Suprapubic skin (tissue), 4 donors: ENCODE data around the gene FAM53A. TPM values are rescaled to one million over a fixed set of nuclear protein-coding genes. Genes with fewer than 3 reads are reported as not detected.

Experiments
- DNase-seq, 2 donors: peaks; one replicate each; pipeline ENCODE4 v3.0.0-alpha.2; 2019; ENCODE audit warnings: low spot score in 2 of 2
- H3K27ac ChIP-seq: fragments of 200-600 bp; sonication (generic); one replicate; pipeline ENCODE4 v1.5.1; 2019
- H3K27me3 ChIP-seq: fragments of 200-600 bp; sonication (generic); one replicate; pipeline ENCODE4 v1.5.1; 2019
- H3K36me3 ChIP-seq: fragments of 200-600 bp; sonication (generic); one replicate; pipeline ENCODE4 v1.5.1; 2019
- H3K4me1 ChIP-seq: fragments of 200-600 bp; sonication (generic); one replicate; pipeline ENCODE4 v1.5.1; 2019
- H3K4me3 ChIP-seq: fragments of 200-600 bp; sonication (generic); one replicate; pipeline ENCODE4 v1.5.1; 2019; ENCODE audit warnings: mild to moderate bottlenecking
- H3K9me3 ChIP-seq: fragments of 200-600 bp; sonication (generic); one replicate; pipeline ENCODE4 v1.5.1; 2019
- CTCF ChIP-seq, 2 donors: fragments of 200-600 bp in 1 of 2; fragments of 450-650 bp in 1 of 2; sonication (generic) in 1 of 2; IDR thresholded peaks; one replicate each; pipeline ENCODE4 v1.5.1; 2016 to 2019; ENCODE audit warnings: antibody characterized with exemption in 2 of 2, mild to moderate bottlenecking in 1 of 2, moderate library complexity in 1 of 2
- EP300 ChIP-seq: sonication (generic); formaldehyde crosslinking; IDR thresholded peaks from one replicate; pipeline ENCODE4 v1.6.1; 2017; ENCODE audit warnings: antibody characterized with exemption
- POLR2A ChIP-seq, 2 donors: fragments of 450-650 bp; IDR thresholded peaks; one replicate each; pipeline ENCODE4 v1.6.1; 2017; ENCODE audit warnings: antibody characterized with exemption in 2 of 2, mild to moderate bottlenecking in 2 of 2, moderate library complexity in 2 of 2
- POLR2AphosphoS5 ChIP-seq, 3 donors: sonication (generic); formaldehyde crosslinking; IDR thresholded peaks; one replicate each; pipeline ENCODE4 v1.6.1; 2017; ENCODE audit warnings: antibody characterized with exemption in 3 of 3
- WGBS: methylation state at CpG from one replicate; pipeline ENCODE4 v1.1.5; 2018; 5-methylcytosine and 5-hydroxymethylcytosine counted together
- total RNA-seq, 4 donors: library from RNA; depleted of rRNA; stranded (reverse); fragments of >200 nt; gene quantifications; one replicate each; pipeline ENCODE4 v1.1.0, GENCODE V29; 2016

The FAM53A gene
- total RNA-seq, 4 donors from 2014 or later: 2.2 to 8.0 (median 4.9) TPM

GRCh38 chr4:1625600-1626138, 58.4 kb downstream of the FAM53A start:
- no peak overlapping the region for H3K27ac ChIP-seq
- no peaks in the 10 kb centered on the region for H3K9me3 ChIP-seq
- DNase-seq: no peak
- no peaks in the 10 kb centered on the region for H3K36me3 ChIP-seq
- 90% methylated on average over 8 of the region's 23 CpGs for WGBS
- no peaks in the 10 kb centered on the region for H3K27me3 ChIP-seq
- TF ChIP-seq EP300: no peak
- TF ChIP-seq CTCF (IDR thresholded peaks at IDR 0.05): no peak
- no peak overlapping the region for H3K4me3 ChIP-seq
- H3K4me1 ChIP-seq: peaks cover 4% of the 10 kb centered on the region

GRCh38 chr4:1624519-1624910, 59.6 kb downstream of the FAM53A start:
- WGBS: 100% methylated on average over 6 of the region's 12 CpGs
- DNase-seq: no peak
- no peaks in the 10 kb centered on the region for H3K36me3 ChIP-seq
- H3K27ac ChIP-seq: no peak overlapping the region
- no peaks in the 10 kb centered on the region for H3K9me3 ChIP-seq
- no peak for TF ChIP-seq CTCF (IDR thresholded peaks at IDR 0.05)
- TF ChIP-seq POLR2A (IDR thresholded peaks at IDR 0.05): no peak
- no peak for TF ChIP-seq EP300
- TF ChIP-seq POLR2AphosphoS5 (IDR thresholded peaks at IDR 0.05): no peak
- H3K4me1 ChIP-seq: peaks cover 4% of the 10 kb centered on the region
- H3K27me3 ChIP-seq: no peaks in the 10 kb centered on the region
- no peak overlapping the region for H3K4me3 ChIP-seq

GRCh38 chr4:1623821-1624518, 60.1 kb downstream of the FAM53A start:
- no peak for DNase-seq
- WGBS: 90% methylated on average over 16 of the region's 21 CpGs
- no peak overlapping the region for H3K27ac ChIP-seq
- no peak overlapping the region for H3K4me3 ChIP-seq
- no peaks in the 10 kb centered on the region for H3K27me3 ChIP-seq
- H3K36me3 ChIP-seq: no peaks in the 10 kb centered on the region
- H3K4me1 ChIP-seq: no peaks in the 10 kb centered on the region
- no peak for TF ChIP-seq POLR2A (IDR thresholded peaks at IDR 0.05)
- no peak for TF ChIP-seq CTCF (IDR thresholded peaks at IDR 0.05)
- no peak for TF ChIP-seq EP300
- TF ChIP-seq POLR2AphosphoS5 (IDR thresholded peaks at IDR 0.05): no peak
- H3K9me3 ChIP-seq: no peaks in the 10 kb centered on the region

- Histone ChIP-seq H3K27me3 (no peaks in the 10 kb centered on the region), H3K36me3 (no peaks in the 10 kb centered on the region), H3K27ac (no peak overlapping the region), H3K4me3 (no peak overlapping the region), H3K4me1 (no peaks in the 10 kb centered on the region), H3K9me3 (no peaks in the 10 kb centered on the region)
- TF ChIP-seq POLR2A (IDR thresholded peaks at IDR 0.05) (no peak), POLR2AphosphoS5 (IDR thresholded peaks at IDR 0.05) (no peak), EP300 (no peak), CTCF (IDR thresholded peaks at IDR 0.05) (no peak)
- DNase-seq: no peak
- 94% methylated on average over 22 of the region's 38 CpGs for WGBS
Measured at GRCh38 chr4:1623400-1623799, 60.7 kb downstream of the FAM53A start.

- no peak overlapping the region for H3K4me3 ChIP-seq
- WGBS: 82% methylated on average over 9 of the region's 17 CpGs
- H3K36me3 ChIP-seq: no peaks in the 10 kb centered on the region
- no peak for DNase-seq
- H3K27ac ChIP-seq: no peak overlapping the region
- TF ChIP-seq CTCF (IDR thresholded peaks at IDR 0.05): no peak
- no peak for TF ChIP-seq POLR2A (IDR thresholded peaks at IDR 0.05)
- H3K27me3 ChIP-seq: no peaks in the 10 kb centered on the region
- no peaks in the 10 kb centered on the region for H3K9me3 ChIP-seq
- H3K4me1 ChIP-seq: no peaks in the 10 kb centered on the region
Measured at GRCh38 chr4:1622956-1623355, 61.2 kb downstream of the FAM53A start.
